ENCODE results near the gene SPTBN5.

The SPTBN5 gene

GRCh38 chr15:41882689-41883483 lies 11.0 kb downstream of the SPTBN5 start:
- no peak for DNase-seq

DNA sequence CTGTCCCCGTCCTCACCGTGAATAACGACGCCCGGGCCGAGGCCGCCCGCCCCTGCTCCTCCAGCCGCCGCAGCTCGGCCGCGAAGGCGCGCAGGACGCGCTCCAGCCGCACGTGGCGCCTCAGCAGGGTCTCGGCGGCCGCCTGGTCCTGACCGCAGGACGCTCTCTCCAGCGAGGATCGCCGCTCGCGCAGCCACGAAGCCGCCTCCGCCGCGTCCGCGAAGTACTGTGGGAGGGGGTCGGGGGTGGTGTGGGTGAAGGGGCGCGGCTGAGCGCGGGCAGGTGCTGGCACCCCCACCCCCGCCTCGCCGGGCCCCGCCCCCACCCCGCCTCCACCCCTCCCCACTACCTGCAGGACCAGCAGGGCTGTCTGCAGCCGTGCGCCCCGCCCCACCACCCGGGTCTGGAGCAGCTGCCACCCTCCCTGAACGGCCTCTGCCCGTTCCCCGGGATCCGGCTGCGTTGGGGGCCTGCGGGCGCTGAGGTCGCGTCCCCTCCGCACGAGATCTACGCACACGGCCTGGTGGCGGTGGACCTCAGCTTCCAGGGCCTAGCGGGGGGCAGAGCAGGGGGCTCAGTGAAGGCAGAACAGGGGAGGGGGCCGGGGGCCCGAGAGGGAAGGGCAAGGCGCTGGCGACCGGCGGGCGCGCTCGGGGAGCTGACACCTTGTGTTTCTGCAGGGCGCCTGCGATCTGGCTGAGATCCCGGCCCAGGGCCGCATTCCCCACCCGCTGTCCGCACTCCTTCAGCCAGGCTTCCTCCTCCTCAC lies 11.7 kb downstream of the SPTBN5 start:
- DNase-seq: no peak

DNA sequence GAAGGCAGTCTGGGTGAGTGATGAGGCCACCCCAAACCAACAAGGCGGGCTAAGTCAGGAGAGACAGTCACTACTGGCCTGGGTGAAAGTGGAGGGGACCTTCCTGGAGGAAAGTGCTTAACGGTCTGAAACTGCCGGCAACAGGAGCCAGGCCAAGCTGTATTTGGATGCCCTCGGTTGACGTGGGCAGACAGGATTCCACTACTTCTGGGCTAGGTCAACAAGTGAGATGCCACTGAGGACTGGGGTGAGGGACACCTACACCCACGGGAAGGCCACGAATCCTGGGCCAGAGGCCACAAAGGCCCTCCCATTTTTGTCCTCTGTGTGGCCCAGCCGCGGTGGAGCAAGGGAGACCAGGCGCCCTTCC lies 12.3 kb downstream of the SPTBN5 start:
- DNase-seq: peak; percentile 51

- no peak for DNase-seq
Measured at GRCh38 chr15:41881086-41881485, 12.8 kb downstream of the SPTBN5 start.

- no peak for DNase-seq
Measured at GRCh38 chr15:41880156-41880877, 13.5 kb downstream of the SPTBN5 start.

DNA sequence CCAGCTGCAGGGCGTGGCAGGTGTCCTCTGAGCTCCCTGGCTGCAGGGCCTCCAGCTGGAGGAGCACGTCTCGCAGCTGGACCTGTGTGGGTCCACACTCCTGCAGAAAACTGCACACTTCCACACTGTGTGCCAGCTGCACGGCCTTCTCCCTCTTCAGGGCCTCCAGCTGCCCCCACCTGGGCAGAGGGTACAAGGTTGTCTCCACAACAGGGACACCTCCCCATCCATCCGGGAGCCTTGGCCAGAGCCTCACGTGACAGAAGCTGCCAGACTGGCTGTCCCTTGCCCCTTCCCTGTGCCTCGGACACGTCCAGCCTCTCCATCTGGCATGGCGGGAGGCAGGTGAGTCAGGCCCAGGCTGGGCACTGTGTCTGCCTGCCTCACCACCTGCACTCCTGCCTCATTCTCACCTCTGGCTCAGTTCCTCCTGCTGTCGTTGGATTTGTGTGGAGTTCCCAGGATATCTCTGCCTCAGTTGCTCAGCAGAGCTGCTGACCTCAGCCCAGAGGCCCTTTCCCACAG lies 14.5 kb downstream of the SPTBN5 start:
- DNase-seq: no peak

DNA sequence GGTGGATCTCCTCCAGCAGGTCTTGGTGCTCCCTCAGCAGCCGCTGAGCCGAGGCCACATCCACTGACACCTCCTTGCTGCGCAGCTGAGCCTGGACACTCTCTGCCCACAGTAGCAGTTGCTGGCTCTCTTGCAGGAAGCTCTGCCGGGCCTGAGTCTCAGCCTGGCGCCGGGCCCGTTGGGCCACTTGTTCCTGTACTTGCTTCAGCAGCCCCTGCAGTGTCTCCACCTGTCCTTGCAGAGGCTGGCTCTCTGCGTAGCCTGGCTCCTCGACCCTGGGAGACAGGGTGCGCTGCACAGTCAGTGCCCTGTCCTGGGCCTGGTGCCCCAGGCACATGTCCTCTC lies 15.5 kb downstream of the SPTBN5 start:
- no peak for DNase-seq

GRCh38 chr15:41877631-41878354 lies 16.1 kb downstream of the SPTBN5 start:
- no peak for DNase-seq

GRCh38 chr15:41876689-41877088 lies 17.2 kb downstream of the SPTBN5 start:
- no peak for DNase-seq

GRCh38 chr15:41876007-41876406 lies 17.8 kb downstream of the SPTBN5 start:
- DNase-seq: no peak

DNA sequence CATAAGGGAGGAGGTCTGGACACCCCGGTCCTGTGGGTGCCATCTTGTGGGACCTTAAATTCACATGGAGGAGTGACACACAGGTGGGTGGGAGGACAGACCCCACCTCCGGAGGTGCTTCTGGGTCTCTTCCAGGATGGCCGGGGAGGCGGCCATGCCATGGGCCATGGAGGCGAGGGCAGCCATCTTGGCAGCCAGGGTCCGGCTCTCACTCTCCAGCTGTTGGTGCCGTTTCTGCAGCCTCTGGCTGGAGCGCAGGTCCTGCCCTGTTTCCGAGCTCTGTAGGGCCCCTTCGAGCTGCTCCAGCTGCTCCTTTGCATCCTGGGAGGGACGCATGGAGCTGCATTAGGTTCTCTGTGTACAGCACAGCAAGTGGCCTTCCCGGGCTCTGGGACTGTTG lies 19.1 kb downstream of the SPTBN5 start:
- no peak for DNase-seq

- DNase-seq: no peak
Measured at GRCh38 chr15:41873711-41874110, 20.1 kb downstream of the SPTBN5 start.

GRCh38 chr15:41872166-41872747 lies 21.6 kb downstream of the SPTBN5 start:
- DNase-seq: no peak

GRCh38 chr15:41871175-41871905 lies 22.5 kb downstream of the SPTBN5 start:
- DNase-seq: no peak

GRCh38 chr15:41870689-41871081 lies 23.2 kb downstream of the SPTBN5 start:
- DNase-seq: no peak

- DNase-seq: no peak
Measured at GRCh38 chr15:41869770-41870688, 23.8 kb downstream of the SPTBN5 start.

- no peak for DNase-seq
Measured at GRCh38 chr15:41868321-41868720, 25.5 kb downstream of the SPTBN5 start.

DNA sequence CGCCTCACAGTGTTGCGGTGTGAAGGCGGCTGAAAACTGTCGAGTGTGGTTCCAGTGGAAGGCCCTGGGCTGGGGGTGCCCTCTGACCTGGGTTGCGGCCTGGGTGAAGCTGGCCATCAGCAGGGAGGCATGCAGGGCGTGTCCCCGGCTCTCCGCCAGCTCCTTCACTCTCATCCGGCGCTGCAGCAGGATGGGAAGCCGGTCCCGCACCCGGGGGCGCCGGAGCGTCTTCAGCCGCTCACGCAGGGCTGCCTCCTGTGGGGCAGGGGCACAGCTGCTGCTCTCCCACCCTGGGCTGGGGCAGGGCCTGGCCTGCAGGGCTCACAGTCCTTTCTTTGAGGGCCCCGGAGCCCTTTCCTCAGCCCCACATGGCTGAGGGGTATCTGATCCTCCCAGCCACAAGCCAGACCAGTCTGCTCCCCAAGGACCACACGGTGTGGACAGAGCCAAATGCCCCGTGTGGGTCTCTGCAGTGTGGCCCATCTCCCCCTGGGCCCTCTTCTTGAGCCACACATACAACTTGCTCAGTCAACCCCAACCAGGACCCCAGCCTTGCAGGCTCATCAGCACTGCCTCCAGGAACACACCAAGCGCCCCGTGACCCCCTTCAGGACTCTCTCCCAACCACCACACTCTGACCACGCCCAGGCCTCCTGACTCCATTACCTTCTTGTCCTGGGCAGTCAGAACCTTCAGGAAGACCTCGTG lies 26.8 kb downstream of the SPTBN5 start:
- DNase-seq: no peak

GRCh38 chr15:41866263-41866703 lies 27.6 kb downstream of the SPTBN5 start:
- DNase-seq: no peak
